IPS-15b (cell line): Measurements from ENCODE around the gene IKBIP.
A peak's percentile ranks its signal among the peaks of the same experiment; 100 is the strongest.

Experiments
- H3K27me3 ChIP-seq: one replicate; pipeline ENCODE4 v1.6.1; 2013; ENCODE audit warnings: low read length; ENCODE audit not compliant: control insufficient read depth, insufficient read depth
- H3K36me3 ChIP-seq: one replicate; pipeline ENCODE4 v1.6.1; 2013; ENCODE audit warnings: low read length; ENCODE audit not compliant: control insufficient read depth, insufficient read depth
- H3K4me1 ChIP-seq: one replicate; pipeline ENCODE4 v1.6.1; 2013; ENCODE audit warnings: mild to moderate bottlenecking, low read length; ENCODE audit not compliant: control insufficient read depth, insufficient read depth
- H3K4me3 ChIP-seq: one replicate; pipeline ENCODE4 v1.5.1; 2013; ENCODE audit warnings: low read depth, low read length
- H3K9ac ChIP-seq: one replicate; pipeline ENCODE4 v1.6.1; 2013; ENCODE audit warnings: low read depth, mild to moderate bottlenecking, low read length
- H3K9me3 ChIP-seq: one replicate; pipeline ENCODE4 v1.6.1; 2013; ENCODE audit warnings: mild to moderate bottlenecking, low read length; ENCODE audit not compliant: control insufficient read depth, insufficient read depth

IKBIP gene, protein sequence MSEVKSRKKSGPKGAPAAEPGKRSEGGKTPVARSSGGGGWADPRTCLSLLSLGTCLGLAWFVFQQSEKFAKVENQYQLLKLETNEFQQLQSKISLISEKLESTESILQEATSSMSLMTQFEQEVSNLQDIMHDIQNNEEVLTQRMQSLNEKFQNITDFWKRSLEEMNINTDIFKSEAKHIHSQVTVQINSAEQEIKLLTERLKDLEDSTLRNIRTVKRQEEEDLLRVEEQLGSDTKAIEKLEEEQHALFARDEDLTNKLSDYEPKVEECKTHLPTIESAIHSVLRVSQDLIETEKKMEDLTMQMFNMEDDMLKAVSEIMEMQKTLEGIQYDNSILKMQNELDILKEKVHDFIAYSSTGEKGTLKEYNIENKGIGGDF

DNA sequence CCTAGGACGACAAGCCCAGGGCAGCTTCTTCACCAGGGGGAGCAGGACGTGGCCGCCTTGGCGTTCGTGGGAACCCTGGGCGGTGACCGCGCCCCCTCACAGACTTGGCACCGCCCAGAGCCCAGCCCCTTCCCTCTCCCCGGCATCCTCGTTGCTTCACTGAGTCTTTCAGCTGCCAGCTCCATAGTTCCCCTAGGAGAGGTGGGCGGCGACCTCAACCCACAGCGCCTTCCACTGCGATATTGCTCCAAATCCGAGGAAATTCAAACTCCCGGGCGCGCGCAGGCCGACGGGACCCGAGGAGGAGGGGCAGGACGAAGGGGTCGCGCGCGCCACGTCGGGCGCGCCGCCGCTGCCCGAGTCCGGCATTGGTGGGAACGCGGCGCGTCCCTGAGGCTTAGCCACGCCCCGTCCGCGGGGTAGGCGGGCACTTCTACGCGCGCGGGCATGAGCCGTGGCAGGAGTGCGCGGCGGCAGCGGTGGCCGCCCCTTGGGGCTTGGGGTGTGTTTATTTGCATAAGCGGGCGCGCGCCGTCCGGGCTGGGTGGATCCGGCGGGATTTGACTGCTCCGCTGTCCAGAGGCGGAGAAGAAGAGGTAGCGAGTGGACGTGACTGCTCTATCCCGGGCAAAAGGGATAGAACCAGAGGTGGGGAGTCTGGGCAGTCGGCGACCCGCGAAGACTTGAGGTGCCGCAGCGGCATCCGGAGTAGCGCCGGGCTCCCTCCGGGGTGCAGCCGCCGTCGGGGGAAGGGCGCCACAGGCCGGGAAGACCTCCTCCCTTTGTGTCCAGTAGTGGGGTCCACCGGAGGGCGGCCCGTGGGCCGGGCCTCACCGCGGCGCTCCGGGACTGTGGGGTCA lies at the start of gene IKBIP, which contains the start of gene APAF1:
Gene IKBIP (minus strand): TSS at position 77 of the 860 bp plus-strand sequence. CDS start 87 bp downstream, outside the sequence.
Gene APAF1 (plus strand): TSS at position 579 of the 860 bp plus-strand sequence. CDS start 3,070 bp downstream, outside the sequence.
- Histone ChIP-seq H3K27me3 (no peaks in the 10 kb centered on the region), H3K9me3 (no peaks in the 10 kb centered on the region), H3K9ac (peak within 1 kb of the TSS; percentile 73), H3K36me3 (no peaks in the 10 kb centered on the region), H3K4me1 (peaks cover 4% of the 10 kb centered on the region), H3K4me3 (peak within 1 kb of the TSS; percentile 93)

DNA sequence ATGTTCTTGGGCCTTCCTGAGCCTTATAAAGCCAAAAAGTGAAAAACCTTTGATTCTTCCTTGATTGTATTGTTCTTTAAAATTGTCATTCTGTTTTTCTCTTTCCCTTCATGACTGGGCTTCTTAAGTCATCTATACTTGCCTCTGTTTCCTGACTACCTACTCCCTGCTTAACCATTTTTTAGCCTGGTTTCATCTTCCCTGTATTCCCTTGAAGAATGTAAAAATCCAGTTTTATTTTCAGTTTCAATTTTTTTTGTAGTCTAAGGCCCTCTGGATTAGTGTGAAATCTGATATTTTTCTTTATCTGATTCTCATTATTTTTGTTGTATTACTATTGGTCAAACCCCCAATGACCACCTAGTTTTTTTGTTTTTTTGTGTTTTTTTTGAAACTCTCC lies 46.8 kb upstream of the IKBIP start:
- Histone ChIP-seq H3K36me3 (no peaks in the 10 kb centered on the region), H3K27me3 (no peaks in the 10 kb centered on the region), H3K9ac (no peak overlapping the region), H3K4me1 (peaks cover 6% of the 10 kb centered on the region), H3K4me3 (no peak overlapping the region), H3K9me3 (no peaks in the 10 kb centered on the region)

- no peaks in the 10 kb centered on the region for H3K4me1 ChIP-seq
- H3K27me3 ChIP-seq, result no peaks in the 10 kb centered on the region
- H3K9me3 ChIP-seq, result no peaks in the 10 kb centered on the region
- no peak overlapping the region for H3K9ac ChIP-seq
- H3K4me3 ChIP-seq, result no peak overlapping the region
- peaks cover 3% of the 10 kb centered on the region for H3K36me3 ChIP-seq
Observed at GRCh38 chr12:98686603-98687002, 42.0 kb upstream of the IKBIP start.

- peaks cover 18% of the 10 kb centered on the region for H3K36me3 ChIP-seq
- H3K4me1 ChIP-seq, result no peaks in the 10 kb centered on the region
- H3K9ac ChIP-seq, result no peak overlapping the region
- no peaks in the 10 kb centered on the region for H3K27me3 ChIP-seq
- H3K4me3 ChIP-seq, result no peak overlapping the region
- no peaks in the 10 kb centered on the region for H3K9me3 ChIP-seq
Observed at GRCh38 chr12:98684199-98684598, 39.6 kb upstream of the IKBIP start.

DNA sequence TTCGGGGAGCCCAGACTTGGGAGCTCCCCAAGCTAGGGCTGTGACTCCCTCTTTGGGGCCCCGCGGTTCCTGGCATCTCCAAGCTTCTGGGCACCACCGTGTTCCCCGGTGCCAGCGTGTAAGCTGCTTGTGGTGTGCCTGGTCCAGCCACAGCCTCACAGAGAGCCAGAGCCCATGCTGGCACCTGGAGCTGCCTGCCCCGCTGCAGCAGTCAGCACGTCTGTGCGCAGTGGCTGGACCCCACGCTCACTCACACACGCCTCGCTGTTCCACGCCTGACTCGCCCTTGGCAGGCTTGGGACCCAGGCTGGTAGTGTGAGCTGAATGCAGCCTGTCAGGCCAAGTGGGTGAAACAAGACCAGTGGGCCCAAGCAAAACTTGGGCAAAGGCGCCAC lies 35.0 kb upstream of the IKBIP start:
- Histone ChIP-seq H3K9ac (no peak overlapping the region), H3K36me3 (peaks cover 23% of the 10 kb centered on the region), H3K4me1 (no peaks in the 10 kb centered on the region), H3K27me3 (no peaks in the 10 kb centered on the region), H3K4me3 (no peak overlapping the region), H3K9me3 (no peaks in the 10 kb centered on the region)

GRCh38 chr12:98678946-98679610 lies 34.5 kb upstream of the IKBIP start:
- no peaks in the 10 kb centered on the region for H3K4me1 ChIP-seq
- no peak overlapping the region for H3K4me3 ChIP-seq
- no peaks in the 10 kb centered on the region for H3K9me3 ChIP-seq
- H3K36me3 ChIP-seq, result peaks cover 23% of the 10 kb centered on the region
- no peak overlapping the region for H3K9ac ChIP-seq
- H3K27me3 ChIP-seq, result no peaks in the 10 kb centered on the region

- Histone ChIP-seq H3K9ac (no peak overlapping the region), H3K27me3 (no peaks in the 10 kb centered on the region), H3K36me3 (peaks cover 23% of the 10 kb centered on the region), H3K4me3 (no peak overlapping the region), H3K4me1 (no peaks in the 10 kb centered on the region), H3K9me3 (no peaks in the 10 kb centered on the region)
Observed at GRCh38 chr12:98678236-98678945, 33.8 kb upstream of the IKBIP start.

GRCh38 chr12:98674841-98675240 lies 30.3 kb upstream of the IKBIP start:
- Histone ChIP-seq H3K9me3 (no peaks in the 10 kb centered on the region), H3K9ac (no peak overlapping the region), H3K36me3 (peaks cover 9% of the 10 kb centered on the region), H3K4me3 (no peak overlapping the region), H3K27me3 (no peaks in the 10 kb centered on the region), H3K4me1 (no peaks in the 10 kb centered on the region)

GRCh38 chr12:98671459-98671858 lies 26.9 kb upstream of the IKBIP start:
- Histone ChIP-seq H3K9ac (no peak overlapping the region), H3K4me1 (no peaks in the 10 kb centered on the region), H3K9me3 (no peaks in the 10 kb centered on the region), H3K4me3 (no peak overlapping the region), H3K27me3 (no peaks in the 10 kb centered on the region), H3K36me3 (no peaks in the 10 kb centered on the region)

- no peaks in the 10 kb centered on the region for H3K36me3 ChIP-seq
- no peak overlapping the region for H3K9ac ChIP-seq
- no peaks in the 10 kb centered on the region for H3K9me3 ChIP-seq
- no peaks in the 10 kb centered on the region for H3K4me1 ChIP-seq
- no peak overlapping the region for H3K4me3 ChIP-seq
- H3K27me3 ChIP-seq, result no peaks in the 10 kb centered on the region
Observed at GRCh38 chr12:98669751-98670150, 25.2 kb upstream of the IKBIP start.

- Histone ChIP-seq H3K27me3 (no peaks in the 10 kb centered on the region), H3K36me3 (peaks cover 3% of the 10 kb centered on the region), H3K9me3 (no peaks in the 10 kb centered on the region), H3K4me1 (no peaks in the 10 kb centered on the region), H3K4me3 (no peak overlapping the region), H3K9ac (no peak overlapping the region)
Observed at GRCh38 chr12:98660521-98660920, 15.9 kb upstream of the IKBIP start.
